ENCODE data around the gene TLX2. TPM values are rescaled to one million over a fixed set of nuclear protein-coding genes. Genes with fewer than 3 reads are reported as not detected.
A peak's percentile ranks its signal among the peaks of the same experiment; 100 is the strongest.

The TLX2 gene
- total and polyA plus RNA-seq, 7 donors: 1.0 to 2.5 (median 1.6) TPM; not detected in 2

DNA sequence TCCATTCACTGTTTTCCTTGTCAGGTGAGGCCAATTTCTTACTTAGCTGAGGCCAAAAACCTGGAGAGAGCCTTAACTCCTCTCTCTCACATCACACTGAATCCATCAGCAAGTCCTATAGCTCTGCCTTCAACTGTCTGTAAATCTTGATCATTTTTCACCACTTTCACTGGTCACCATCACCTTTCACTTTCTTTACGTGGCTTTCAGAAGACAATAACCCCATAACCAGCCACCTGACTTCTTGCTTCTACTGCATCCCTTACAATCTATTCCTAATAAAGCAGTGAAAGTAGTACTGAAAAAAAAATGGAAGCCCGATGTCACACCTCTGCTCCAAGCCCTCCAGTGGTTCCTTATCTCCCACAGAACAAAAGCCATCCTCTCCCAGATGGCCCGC is 31.8 kb downstream of the TLX2 start:
- no peaks in the 10 kb centered on the region for H3K9me3 ChIP-seq
- TF ChIP-seq POLR2A (IDR thresholded peaks at IDR 0.05) (no peak), EP300 (IDR thresholded peaks at IDR 0.05) (no peak), POLR2AphosphoS5 (IDR thresholded peaks at IDR 0.05) (no peak)
- TF ChIP-seq, protein P1, sequence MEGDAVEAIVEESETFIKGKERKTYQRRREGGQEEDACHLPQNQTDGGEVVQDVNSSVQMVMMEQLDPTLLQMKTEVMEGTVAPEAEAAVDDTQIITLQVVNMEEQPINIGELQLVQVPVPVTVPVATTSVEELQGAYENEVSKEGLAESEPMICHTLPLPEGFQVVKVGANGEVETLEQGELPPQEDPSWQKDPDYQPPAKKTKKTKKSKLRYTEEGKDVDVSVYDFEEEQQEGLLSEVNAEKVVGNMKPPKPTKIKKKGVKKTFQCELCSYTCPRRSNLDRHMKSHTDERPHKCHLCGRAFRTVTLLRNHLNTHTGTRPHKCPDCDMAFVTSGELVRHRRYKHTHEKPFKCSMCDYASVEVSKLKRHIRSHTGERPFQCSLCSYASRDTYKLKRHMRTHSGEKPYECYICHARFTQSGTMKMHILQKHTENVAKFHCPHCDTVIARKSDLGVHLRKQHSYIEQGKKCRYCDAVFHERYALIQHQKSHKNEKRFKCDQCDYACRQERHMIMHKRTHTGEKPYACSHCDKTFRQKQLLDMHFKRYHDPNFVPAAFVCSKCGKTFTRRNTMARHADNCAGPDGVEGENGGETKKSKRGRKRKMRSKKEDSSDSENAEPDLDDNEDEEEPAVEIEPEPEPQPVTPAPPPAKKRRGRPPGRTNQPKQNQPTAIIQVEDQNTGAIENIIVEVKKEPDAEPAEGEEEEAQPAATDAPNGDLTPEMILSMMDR (IDR thresholded peaks at IDR 0.05): no peak

DNA sequence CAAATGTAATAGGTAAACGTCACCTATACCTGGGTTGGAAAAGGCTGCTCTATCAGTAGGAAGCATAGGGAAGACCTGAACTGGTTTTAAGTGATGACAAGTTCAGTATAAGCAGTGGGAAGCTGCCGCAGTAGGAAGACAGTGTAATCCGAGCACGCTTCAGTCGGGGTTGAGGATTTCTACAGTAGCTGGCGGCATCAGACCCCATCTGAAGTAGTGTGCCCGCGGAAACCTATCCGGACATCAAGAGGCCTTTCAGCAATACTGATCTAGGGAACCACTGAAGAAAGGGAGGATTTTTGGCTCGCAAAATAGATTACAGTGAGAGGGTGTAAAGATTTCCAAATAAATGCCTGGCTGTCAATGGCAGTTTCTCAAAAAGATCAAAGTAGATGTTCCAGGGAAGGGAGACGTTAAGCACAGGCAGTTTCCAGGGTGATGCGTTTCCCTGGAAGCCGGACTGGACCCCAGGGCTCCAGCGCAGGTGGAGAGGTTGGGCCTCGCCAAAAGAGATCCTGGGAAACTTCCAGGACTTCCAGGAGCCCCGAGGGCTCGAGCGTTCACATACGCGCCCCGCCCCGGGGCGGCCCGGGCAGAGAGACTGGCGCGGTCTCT is 34.1 kb downstream of the TLX2 start:
- no peaks in the 10 kb centered on the region for H3K27me3 ChIP-seq
- 12 to 25% methylated on average over 26 of the region's 26 CpGs for WGBS, 2 donors
- intact Hi-C loops (cut with DNase I): loop anchor here (2.0 kb wide), 1 partner anchor 18 kb away; no protein-coding TSS in a partner anchor
- TF ChIP-seq, protein P1 (IDR thresholded peaks at IDR 0.05): no peak
- TF ChIP-seq POLR2AphosphoS5 (IDR thresholded peaks at IDR 0.05) (no peak), EP300 (IDR thresholded peaks at IDR 0.05) (no peak), POLR2A (IDR thresholded peaks at IDR 0.05) (no peak)
- H3K9me3 ChIP-seq: no peaks in the 10 kb centered on the region
- H3K27ac ChIP-seq: peak overlapping the region; percentile 70 to 81 (median 74)
- peak overlapping the region; percentile 39 to 61 (median 58) for H3K4me3 ChIP-seq
- no peak for DNase-seq
- H3K36me3 ChIP-seq: no peaks in the 10 kb centered on the region
- H3K4me1 ChIP-seq: peaks cover 0 to 22% (median 17%) of the 10 kb centered on the region in 4 donors

More for the DNA sequence above, 31.8 kb downstream of the TLX2 start:
- no peak for DNase-seq
- Histone ChIP-seq H3K36me3 (no peaks in the 10 kb centered on the region), H3K4me1 (peaks cover 0 to 17% (median 11%) of the 10 kb centered on the region in 4 donors), H3K4me3 (no peak overlapping the region), H3K27ac (no peak overlapping the region), H3K27me3 (no peaks in the 10 kb centered on the region)
- intact Hi-C loops (cut with DNase I): no loop called here
- WGBS, 2 donors: 91 to 92% methylated on average over 3 of the region's 3 CpGs

DNA sequence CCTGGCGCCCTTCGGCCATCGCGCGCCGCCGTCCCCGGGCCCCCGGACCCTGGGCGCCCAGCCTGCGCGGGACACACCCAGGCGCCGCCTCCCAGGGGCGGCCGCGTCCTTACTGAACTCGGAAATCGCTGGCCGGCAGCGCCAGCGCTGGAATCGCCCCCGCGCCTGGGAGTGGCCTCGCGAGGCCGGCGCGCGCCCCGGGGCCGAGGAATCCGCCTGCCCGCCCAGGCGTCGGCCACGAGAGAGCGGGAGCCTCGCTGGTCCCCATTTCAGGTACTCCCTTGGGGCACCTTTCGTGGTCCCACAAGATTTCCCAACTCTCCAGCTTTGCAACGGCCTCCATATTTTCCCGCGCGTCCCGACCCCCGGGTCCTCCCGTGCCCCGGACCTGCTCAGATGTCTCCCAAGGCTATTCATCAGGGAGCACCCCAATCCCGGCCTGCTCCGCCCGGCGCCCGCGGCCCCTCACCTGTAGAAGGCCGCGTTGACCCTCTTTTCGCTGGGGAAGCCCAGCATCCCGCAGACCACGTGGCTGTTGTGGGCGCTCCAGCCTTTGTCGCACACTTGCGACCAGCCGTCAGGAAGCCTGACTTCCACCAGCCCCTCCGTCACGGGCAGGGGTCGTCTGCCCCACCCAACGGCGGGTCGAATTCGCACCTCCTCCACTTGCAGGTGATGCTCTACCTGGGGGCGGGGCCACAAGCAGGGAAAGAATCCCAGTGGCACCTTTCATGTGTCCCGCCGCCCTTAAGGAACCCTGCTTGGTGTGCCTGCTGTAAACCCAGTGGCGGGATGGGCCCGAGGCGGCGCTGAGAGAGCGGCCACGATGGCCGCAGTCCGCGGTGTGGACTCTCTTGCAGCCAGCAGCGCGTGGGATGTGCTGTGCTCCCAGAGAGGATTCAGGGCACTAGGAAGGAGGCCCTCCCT is 34.9 kb downstream of the TLX2 start:
- TF ChIP-seq EP300 (IDR thresholded peaks at IDR 0.05): no peak
- peak in 2 of 4 donors; percentile 42 to 45 for TF ChIP-seq POLR2AphosphoS5 (IDR thresholded peaks at IDR 0.05)
- Histone ChIP-seq H3K36me3 (no peaks in the 10 kb centered on the region), H3K27ac (peak overlapping the region; percentile 70 to 81 (median 74)), H3K4me3 (peak overlapping the region; percentile 39 to 61 (median 58)), H3K9me3 (no peaks in the 10 kb centered on the region), H3K4me1 (peaks cover 0 to 26% (median 20%) of the 10 kb centered on the region in 4 donors), H3K27me3 (no peaks in the 10 kb centered on the region)
- intact Hi-C loops (cut with DNase I): loop anchor here (2.0 kb wide), 1 partner anchor 18 kb away; no protein-coding TSS in a partner anchor
- DNase-seq: peak; percentile 83
- WGBS, 2 donors: 2 to 3% methylated on average over 85 of the region's 85 CpGs

DNA sequence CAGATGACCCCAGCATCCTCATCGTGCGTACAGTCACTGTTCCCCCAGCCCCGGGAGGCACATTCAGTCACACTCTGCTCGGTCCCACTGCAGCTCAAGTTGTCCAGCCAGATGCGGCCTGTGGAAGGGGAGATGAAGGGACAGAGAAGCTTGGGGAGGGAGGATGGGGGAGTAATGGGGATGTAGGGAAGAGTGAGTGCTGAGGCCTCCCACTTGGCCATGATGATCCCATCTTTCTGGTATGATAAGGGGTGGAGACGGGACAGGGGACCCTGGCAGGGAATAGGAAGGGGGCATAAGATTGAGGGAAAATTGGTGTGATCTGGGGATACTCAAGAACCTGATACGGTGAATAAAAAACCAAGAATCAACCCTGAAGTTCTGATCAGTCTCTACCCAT is 36.0 kb downstream of the TLX2 start:
- Histone ChIP-seq H3K9me3 (no peaks in the 10 kb centered on the region), H3K4me3 (no peak overlapping the region), H3K36me3 (no peaks in the 10 kb centered on the region), H3K27me3 (no peaks in the 10 kb centered on the region), H3K4me1 (peaks cover 0 to 28% (median 22%) of the 10 kb centered on the region in 4 donors), H3K27ac (no peak overlapping the region)
- 90 to 93% methylated on average over 7 of the region's 7 CpGs for WGBS, 2 donors
- intact Hi-C loops (cut with DNase I): no loop called here
- DNase-seq: no peak
- TF ChIP-seq EP300 (IDR thresholded peaks at IDR 0.05) (no peak), POLR2AphosphoS5 (IDR thresholded peaks at IDR 0.05) (no peak), POLR2A (IDR thresholded peaks at IDR 0.05) (no peak)
- TF ChIP-seq, protein P1 (IDR thresholded peaks at IDR 0.05): no peak

DNA sequence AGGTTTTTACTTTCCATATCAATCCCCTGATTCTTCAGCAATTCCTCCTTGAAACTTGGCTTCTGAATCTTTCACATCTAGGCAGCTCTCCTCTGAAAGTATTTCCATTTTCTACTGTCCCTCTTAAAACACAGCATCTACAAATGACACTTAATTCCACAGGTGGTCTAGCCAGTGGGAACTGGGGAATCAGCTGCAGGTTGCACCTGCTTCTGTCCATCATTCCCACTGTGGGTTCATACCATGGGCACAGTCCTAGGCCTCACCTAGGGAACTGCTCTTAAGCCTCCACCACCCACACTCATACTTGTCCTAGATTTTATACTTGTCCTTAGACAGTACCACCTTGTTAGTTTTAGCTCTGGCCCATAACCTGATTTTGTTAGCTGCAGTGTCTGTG is 37.3 kb downstream of the TLX2 start:
- H3K4me3 ChIP-seq: no peak overlapping the region
- DNase-seq: no peak
- H3K27me3 ChIP-seq: no peaks in the 10 kb centered on the region
- H3K9me3 ChIP-seq: no peaks in the 10 kb centered on the region
- TF ChIP-seq, protein P1 (IDR thresholded peaks at IDR 0.05): no peak
- TF ChIP-seq POLR2A (IDR thresholded peaks at IDR 0.05) (no peak), EP300 (IDR thresholded peaks at IDR 0.05) (no peak), POLR2AphosphoS5 (IDR thresholded peaks at IDR 0.05) (no peak)
- no peak overlapping the region for H3K27ac ChIP-seq
- H3K36me3 ChIP-seq: no peaks in the 10 kb centered on the region
- intact Hi-C loops (cut with DNase I): no loop called here
- H3K4me1 ChIP-seq: peaks cover 0 to 37% (median 26%) of the 10 kb centered on the region in 4 donors

Measured in sigmoid colon (tissue), 7 donors.